Fibroblast of lung (primary cell): Measurements from ENCODE around the gene MACROH2A2. TPM values are rescaled to one million over a fixed set of nuclear protein-coding genes. Genes with fewer than 3 reads are reported as not detected.

Source experiments
- DNase-seq, 2 donors: peaks; one replicate each; pipeline versions ENCODE4 v3.0.0 to v3.0.0-alpha.2; 2010; ENCODE audit warnings: low read depth in 2 of 2
- H2AFZ ChIP-seq: 2 replicates; pipeline ENCODE4 v1.5.1; 2012; ENCODE audit warnings: low read length, control low read depth, inconsistent platforms
- H3K27ac ChIP-seq: 2 replicates; pipeline ENCODE4 v1.5.1; 2011; ENCODE audit warnings: low read length, control low read depth; ENCODE audit not compliant: insufficient read depth
- H3K27me3 ChIP-seq: 2 replicates; pipeline ENCODE4 v1.5.1; 2011; ENCODE audit warnings: mild to moderate bottlenecking, low read length; ENCODE audit not compliant: control insufficient read depth, insufficient read depth
- H3K36me3 ChIP-seq: 2 replicates; pipeline ENCODE4 v1.5.1; 2011; ENCODE audit warnings: low read length; ENCODE audit not compliant: control insufficient read depth, insufficient read depth
- H3K4me1 ChIP-seq: 2 replicates; pipeline ENCODE4 v1.5.1; 2011; ENCODE audit warnings: low read length; ENCODE audit not compliant: control insufficient read depth, insufficient read depth; ENCODE audit errors: extremely low read depth
- H3K4me2 ChIP-seq: 2 replicates; pipeline ENCODE4 v1.5.1; 2011; ENCODE audit warnings: low read length, control low read depth; ENCODE audit not compliant: insufficient read depth; ENCODE audit errors: extremely low read depth
- H3K4me3 ChIP-seq, 4 experiments: fragments of 200-600 bp in 1 of 4; sonication (generic) in 1 of 4; replicated peaks in 1 of 4; 2 replicates each; pipeline ENCODE4 v1.5.1; 2011 to 2016; ENCODE audit warnings: low read length in 4 of 4, low read depth in 3 of 4, mild to moderate bottlenecking in 3 of 4, control low read depth in 2 of 4, inconsistent platforms in 1 of 4, mixed read lengths in 1 of 4; ENCODE audit not compliant: insufficient read depth in 1 of 4; ENCODE audit errors: control extremely low read depth in 1 of 4
- H3K79me2 ChIP-seq: 2 replicates; pipeline ENCODE4 v1.5.1; 2012; ENCODE audit warnings: mild to moderate bottlenecking, low read length, inconsistent platforms; ENCODE audit not compliant: control insufficient read depth, insufficient read depth
- H3K9ac ChIP-seq: 2 replicates; pipeline ENCODE4 v1.5.1; 2011; ENCODE audit warnings: mild to moderate bottlenecking, low read length, control low read depth; ENCODE audit not compliant: insufficient read depth
- H3K9me3 ChIP-seq: 2 replicates; pipeline ENCODE4 v1.5.1; 2012; ENCODE audit warnings: low read depth, low read length; ENCODE audit not compliant: control insufficient read depth, insufficient read depth
- H4K20me1 ChIP-seq: 2 replicates; pipeline ENCODE4 v1.5.1; 2011; ENCODE audit warnings: low read length; ENCODE audit not compliant: control insufficient read depth, insufficient read depth; ENCODE audit errors: extremely low read depth
- EZH2 ChIP-seq: IDR thresholded peaks from 2 replicates; pipeline ENCODE4 v1.5.1; 2012; ENCODE audit warnings: low read length, control low read depth, mild to moderate bottlenecking; ENCODE audit errors: missing control alignments
- polyA plus RNA-seq, 2 donors: library from polyadenylated mRNA; depleted of rRNA in 1 of 2; stranded (reverse) in 1 of 2; unstranded in 1 of 2; fragments of >200 nt; gene quantifications; 2 replicates each; pipeline ENCODE4 v1.2.1, GENCODE V29; 2011 to 2012; ENCODE audit warnings: missing spikeins in 1 of 2
- total RNA-seq: library from RNA; depleted of rRNA; stranded (reverse); fragments of >200 nt; gene quantifications from 2 replicates; pipeline ENCODE4 v1.2.1, GENCODE V29; 2014
- TF ChIP-seq, protein P1 (sequence below), 2 donors: IDR thresholded peaks in 1 of 2; conservative IDR thresholded peaks in 1 of 2; 1 replicate in 1 of 2; 2 replicates in 1 of 2; pipeline ENCODE4 v1.5.1; 2011 to 2012; ENCODE audit warnings: low read length in 2 of 2, control low read depth in 1 of 2, inconsistent platforms in 1 of 2, low read depth in 1 of 2, mild to moderate bottlenecking in 1 of 2

MACROH2A2 gene
- total and polyA plus RNA-seq, 2 donors (not counting 1 experiment from before 2014, with no cell fraction given): 9.2 to 12.1 TPM

GRCh38 chr10:70074165-70074564, 21.5 kb downstream of the MACROH2A2 start:
- H3K79me2 ChIP-seq: no peaks in the 10 kb centered on the region
- no peak overlapping the region for H3K27ac ChIP-seq
- H3K36me3 ChIP-seq: no peaks in the 10 kb centered on the region
- H3K4me1 ChIP-seq: no peaks in the 10 kb centered on the region
- no peaks in the 10 kb centered on the region for H3K9me3 ChIP-seq
- H3K4me3 ChIP-seq: no peak overlapping the region
- no peak overlapping the region for H2AFZ ChIP-seq
- H3K9ac ChIP-seq: no peak overlapping the region
- no peaks in the 10 kb centered on the region for H3K27me3 ChIP-seq
- no peaks in the 10 kb centered on the region for H4K20me1 ChIP-seq
- H3K4me2 ChIP-seq: no peak overlapping the region
- DNase-seq: peak in 1 of 2 donors; percentile 20
- TF ChIP-seq, protein P1, sequence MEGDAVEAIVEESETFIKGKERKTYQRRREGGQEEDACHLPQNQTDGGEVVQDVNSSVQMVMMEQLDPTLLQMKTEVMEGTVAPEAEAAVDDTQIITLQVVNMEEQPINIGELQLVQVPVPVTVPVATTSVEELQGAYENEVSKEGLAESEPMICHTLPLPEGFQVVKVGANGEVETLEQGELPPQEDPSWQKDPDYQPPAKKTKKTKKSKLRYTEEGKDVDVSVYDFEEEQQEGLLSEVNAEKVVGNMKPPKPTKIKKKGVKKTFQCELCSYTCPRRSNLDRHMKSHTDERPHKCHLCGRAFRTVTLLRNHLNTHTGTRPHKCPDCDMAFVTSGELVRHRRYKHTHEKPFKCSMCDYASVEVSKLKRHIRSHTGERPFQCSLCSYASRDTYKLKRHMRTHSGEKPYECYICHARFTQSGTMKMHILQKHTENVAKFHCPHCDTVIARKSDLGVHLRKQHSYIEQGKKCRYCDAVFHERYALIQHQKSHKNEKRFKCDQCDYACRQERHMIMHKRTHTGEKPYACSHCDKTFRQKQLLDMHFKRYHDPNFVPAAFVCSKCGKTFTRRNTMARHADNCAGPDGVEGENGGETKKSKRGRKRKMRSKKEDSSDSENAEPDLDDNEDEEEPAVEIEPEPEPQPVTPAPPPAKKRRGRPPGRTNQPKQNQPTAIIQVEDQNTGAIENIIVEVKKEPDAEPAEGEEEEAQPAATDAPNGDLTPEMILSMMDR (conservative IDR thresholded peaks at IDR 0.05 in 1 of 2, IDR thresholded peaks at IDR 0.05 in 1 of 2; ENCODE audit: low read depth in 1 of 2, low read length in 2 of 2): no peak
- TF ChIP-seq EZH2: no peak

DNA sequence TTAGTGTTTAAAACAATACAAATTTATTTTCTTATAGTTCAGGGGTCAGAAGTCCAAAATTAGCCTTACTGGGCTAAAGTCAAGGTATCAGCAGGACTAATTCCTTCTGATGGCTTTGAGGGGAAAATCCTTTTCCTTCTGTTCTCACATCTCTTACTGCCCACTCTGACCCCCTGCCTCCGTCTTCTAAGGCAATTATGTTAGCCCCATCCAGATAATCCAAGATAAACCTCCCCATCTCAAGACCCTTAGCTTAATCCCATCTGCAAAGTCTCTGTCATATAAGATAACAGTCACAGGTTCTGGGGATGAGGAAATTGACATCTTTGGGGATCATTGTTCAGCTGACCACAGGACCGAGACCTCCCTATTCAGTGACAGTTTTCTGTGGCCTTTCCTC, 22.3 kb downstream of the MACROH2A2 start:
- Histone ChIP-seq H3K9ac (no peak overlapping the region), H2AFZ (no peak overlapping the region), H3K36me3 (no peaks in the 10 kb centered on the region), H3K27ac (no peak overlapping the region), H3K4me1 (no peaks in the 10 kb centered on the region), H3K4me2 (no peak overlapping the region), H4K20me1 (no peaks in the 10 kb centered on the region), H3K79me2 (no peaks in the 10 kb centered on the region), H3K27me3 (no peaks in the 10 kb centered on the region), H3K4me3 (no peak overlapping the region), H3K9me3 (no peaks in the 10 kb centered on the region)
- DNase-seq: no peak
- TF ChIP-seq, protein P1 (conservative IDR thresholded peaks at IDR 0.05 in 1 of 2, IDR thresholded peaks at IDR 0.05 in 1 of 2; ENCODE audit: low read depth in 1 of 2, low read length in 2 of 2): no peak
- TF ChIP-seq EZH2: no peak

- no peak for TF ChIP-seq EZH2
- TF ChIP-seq, protein P1 (conservative IDR thresholded peaks at IDR 0.05 in 1 of 2, IDR thresholded peaks at IDR 0.05 in 1 of 2; ENCODE audit: low read depth in 1 of 2, low read length in 2 of 2): no peak
- Histone ChIP-seq H2AFZ (no peak overlapping the region), H3K9ac (no peak overlapping the region), H3K27me3 (no peaks in the 10 kb centered on the region), H3K4me3 (no peak overlapping the region), H3K4me1 (no peaks in the 10 kb centered on the region), H3K36me3 (no peaks in the 10 kb centered on the region), H3K27ac (no peak overlapping the region), H3K4me2 (no peak overlapping the region), H3K9me3 (no peaks in the 10 kb centered on the region), H4K20me1 (no peaks in the 10 kb centered on the region), H3K79me2 (no peaks in the 10 kb centered on the region)
- DNase-seq: no peak
Observed at GRCh38 chr10:70078329-70078728, 25.7 kb downstream of the MACROH2A2 start.
